GM12875 (cell line): ENCODE results near the gene C2orf72.

ENCODE experiments used
- H3K4me3 ChIP-seq: one replicate; pipeline ENCODE4 v1.5.1; 2011; ENCODE audit warnings: low read depth, low read length, control low read depth
- TF ChIP-seq, protein P1 (sequence below): IDR thresholded peaks from 2 replicates; pipeline ENCODE4 v1.5.1; 2011; ENCODE audit warnings: low read depth, mild to moderate bottlenecking, control low read depth, inconsistent platforms, low read length, moderate library complexity, borderline replicate concordance; ENCODE audit not compliant: insufficient read depth

C2orf72 gene

DNA sequence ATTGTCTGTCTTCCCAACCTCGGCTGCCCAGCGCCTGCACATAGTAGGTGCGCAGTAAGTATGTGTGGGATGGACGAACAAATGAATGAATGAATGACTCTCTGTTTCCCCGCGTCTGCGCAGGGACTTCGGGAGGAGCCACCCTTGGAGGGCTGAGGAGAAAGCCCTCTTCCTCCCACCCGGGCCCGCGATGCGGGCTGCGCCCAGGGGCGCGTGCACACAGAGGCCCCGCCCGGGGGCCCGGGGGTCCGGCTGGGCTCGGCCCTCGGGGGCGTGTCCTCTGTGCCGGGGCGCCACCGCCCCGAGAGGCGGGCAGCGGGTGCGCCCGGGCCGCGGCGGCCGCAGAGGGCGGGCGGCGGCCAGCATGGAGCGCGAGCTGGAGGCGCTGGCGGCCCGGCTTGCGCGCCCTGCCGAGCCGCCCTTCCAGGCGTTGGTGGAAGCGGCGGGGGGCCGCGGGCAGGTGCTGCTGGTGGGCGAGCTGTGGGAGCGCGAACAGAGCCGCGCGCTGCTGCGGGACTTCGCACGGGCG lies at the start of gene C2orf72:
Gene C2orf72 (plus strand): TSS at position 322 of the 529 bp plus-strand sequence. CDS start 43 bp downstream, at position 365.
- H3K4me3 ChIP-seq = no peak within 1 kb of the TSS
- TF ChIP-seq, protein P1, sequence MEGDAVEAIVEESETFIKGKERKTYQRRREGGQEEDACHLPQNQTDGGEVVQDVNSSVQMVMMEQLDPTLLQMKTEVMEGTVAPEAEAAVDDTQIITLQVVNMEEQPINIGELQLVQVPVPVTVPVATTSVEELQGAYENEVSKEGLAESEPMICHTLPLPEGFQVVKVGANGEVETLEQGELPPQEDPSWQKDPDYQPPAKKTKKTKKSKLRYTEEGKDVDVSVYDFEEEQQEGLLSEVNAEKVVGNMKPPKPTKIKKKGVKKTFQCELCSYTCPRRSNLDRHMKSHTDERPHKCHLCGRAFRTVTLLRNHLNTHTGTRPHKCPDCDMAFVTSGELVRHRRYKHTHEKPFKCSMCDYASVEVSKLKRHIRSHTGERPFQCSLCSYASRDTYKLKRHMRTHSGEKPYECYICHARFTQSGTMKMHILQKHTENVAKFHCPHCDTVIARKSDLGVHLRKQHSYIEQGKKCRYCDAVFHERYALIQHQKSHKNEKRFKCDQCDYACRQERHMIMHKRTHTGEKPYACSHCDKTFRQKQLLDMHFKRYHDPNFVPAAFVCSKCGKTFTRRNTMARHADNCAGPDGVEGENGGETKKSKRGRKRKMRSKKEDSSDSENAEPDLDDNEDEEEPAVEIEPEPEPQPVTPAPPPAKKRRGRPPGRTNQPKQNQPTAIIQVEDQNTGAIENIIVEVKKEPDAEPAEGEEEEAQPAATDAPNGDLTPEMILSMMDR = no peak

DNA sequence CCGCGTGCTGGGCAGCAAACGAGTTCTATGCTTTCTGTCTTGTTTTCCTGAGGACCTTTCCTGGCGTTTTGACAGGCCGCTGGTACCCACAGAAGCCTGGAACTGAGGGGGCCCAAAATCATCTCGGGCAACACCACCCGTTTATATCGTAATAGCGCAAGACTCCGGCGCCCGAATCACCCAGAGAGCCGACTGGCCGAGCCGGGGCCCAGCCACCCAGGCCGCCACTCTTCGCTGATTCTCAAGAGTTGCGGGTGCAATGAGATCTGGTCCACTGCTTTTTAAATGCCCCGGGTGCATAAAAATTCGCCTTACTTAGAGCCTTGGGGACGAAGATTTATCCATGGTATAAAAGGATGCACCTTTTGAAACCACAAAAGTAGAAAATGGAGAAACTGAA lies 47.6 kb upstream of the C2orf72 start:
- TF ChIP-seq, protein P1 = no peak

DNA sequence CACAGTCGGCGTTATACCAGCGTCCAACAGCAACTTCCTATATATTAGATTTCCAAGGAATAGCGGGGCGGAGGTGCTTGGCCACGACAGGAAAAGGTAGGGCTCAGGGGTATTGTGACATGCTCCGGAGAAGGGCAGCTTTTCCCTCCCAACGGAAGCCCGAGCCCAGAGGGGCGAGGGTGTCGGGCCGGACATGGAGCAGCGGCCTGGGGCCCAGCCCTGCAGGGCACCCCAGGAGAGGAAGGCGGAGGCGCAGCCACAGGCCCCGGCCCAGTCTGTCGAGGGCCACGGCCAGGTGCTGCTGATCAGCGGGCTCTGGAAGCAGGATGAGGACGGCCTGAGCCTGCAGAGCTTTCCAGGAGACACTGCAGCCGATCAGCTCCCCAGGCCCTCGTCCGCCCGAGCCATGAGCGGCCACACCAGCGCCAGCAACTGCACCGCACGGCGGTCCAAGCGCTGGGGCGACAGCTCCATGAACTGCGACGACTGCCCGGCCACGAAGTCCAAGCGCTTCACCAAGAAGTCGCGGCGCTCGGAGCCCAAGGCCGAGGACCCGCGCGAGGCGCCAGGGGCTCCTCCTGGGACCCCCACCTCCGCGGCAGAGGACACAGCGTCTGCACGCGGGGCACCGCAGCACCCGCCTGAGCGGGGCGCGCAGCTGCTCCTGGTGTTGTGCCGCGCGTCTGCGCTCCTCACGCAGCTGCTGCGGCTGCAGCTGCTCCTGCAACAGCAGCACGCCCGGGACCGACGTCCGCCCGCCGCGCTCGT lies 47.0 kb upstream of the C2orf72 start:
- TF ChIP-seq, protein P1 = no peak
- no peak overlapping the region for H3K4me3 ChIP-seq

More for the DNA sequence above, 47.6 kb upstream of the C2orf72 start:
- no peak overlapping the region for H3K4me3 ChIP-seq

DNA sequence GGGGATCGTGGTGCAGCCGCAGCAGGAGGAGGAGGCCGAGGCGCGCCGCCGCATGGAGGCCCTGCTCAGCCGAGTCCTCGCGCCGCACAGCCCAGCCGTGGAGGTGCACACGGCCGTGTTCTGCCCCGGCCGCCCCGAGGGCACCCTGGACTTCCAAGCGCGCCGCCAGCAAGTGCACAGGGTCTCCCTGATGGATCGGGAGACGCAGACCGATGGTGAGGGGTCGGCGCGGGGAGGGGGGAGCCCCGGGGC lies 46.5 kb upstream of the C2orf72 start:
- TF ChIP-seq, protein P1 = no peak

DNA sequence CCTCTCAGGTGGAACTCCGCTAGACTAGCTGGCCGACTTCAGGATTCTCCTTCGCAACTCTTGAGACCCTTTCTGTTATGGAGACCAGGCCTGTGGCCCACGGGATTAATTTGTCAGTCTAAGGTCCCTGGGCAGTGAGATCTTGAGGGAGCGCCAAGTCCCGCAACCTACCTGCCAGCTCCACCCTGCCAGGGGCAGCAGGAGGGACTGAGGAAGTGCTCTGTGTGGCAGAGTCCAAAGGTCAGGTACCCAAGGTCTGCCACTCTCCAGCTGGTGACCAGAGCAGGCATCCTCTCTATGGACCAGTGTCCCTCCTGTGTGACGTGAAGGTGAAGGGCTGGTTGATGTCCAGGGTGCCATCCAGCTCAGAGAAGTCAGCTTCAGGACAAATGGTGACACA lies 45.7 kb upstream of the C2orf72 start:
- H3K4me3 ChIP-seq = no peak overlapping the region
- TF ChIP-seq, protein P1 = no peak

More for the DNA sequence above, 46.5 kb upstream of the C2orf72 start:
- no peak overlapping the region for H3K4me3 ChIP-seq

DNA sequence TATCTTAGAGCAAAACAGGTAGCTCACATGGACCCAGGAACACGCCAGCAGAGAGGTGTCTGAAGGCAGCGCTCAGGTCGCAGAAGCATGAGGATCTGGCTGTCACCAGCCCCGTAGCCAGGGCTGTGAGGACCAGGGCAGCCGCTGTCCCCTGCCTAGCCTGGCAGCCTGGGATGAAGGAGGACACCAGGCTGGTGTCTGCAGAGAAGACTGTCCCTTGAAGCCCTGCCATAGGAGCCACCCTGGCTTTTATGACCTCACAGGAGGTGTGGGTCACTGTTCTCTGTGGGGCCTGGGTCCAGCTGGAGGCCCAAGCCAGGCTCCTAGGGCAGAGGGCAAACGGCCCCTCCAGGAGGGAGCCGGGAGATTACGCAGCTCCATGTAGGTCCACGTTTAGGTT lies 41.5 kb upstream of the C2orf72 start, which contains the start of gene SPATA3:
Gene SPATA3 (plus strand): TSS at position 301 of the 400 bp plus-strand sequence. CDS start 113 bp downstream, outside the sequence.
- no peak within 1 kb of the TSS for H3K4me3 ChIP-seq
- TF ChIP-seq, protein P1 = no peak

DNA sequence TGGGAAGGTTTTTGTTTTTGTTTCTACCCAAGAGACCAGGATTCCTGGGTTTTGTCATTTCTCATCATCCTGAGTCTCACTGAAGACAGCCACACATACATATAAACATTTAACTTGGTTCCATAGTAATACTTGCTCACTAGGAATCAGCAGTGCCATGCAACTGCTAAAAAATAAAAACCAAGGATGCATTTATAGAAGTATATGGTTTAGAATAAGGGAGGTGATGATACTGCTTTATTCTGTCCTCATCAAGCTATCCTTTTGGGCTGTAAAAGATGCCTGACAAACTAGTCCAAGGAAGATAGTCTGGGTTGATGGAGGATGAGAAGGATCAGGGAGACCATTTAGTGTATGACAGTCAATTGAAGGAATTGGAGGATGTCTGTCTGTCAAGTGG lies 40.7 kb upstream of the C2orf72 start:
- no peak overlapping the region for H3K4me3 ChIP-seq
- TF ChIP-seq, protein P1 = no peak
